Stimulated activated CD4-positive, alpha-beta T cell treated with anti-CD3 and anti-CD28 coated beads, TNF-alpha, amount 100 ng/mL, for 24 hours (primary cell): ENCODE data around the gene ALMS1.
"Not testable (repeated sequence)": the region's sequence is repeated elsewhere in the genome, so short reads cannot be mapped to it uniquely, and the experiment has no call there.

Source experiments
- DNase-seq, 3 experiments: peaks; one replicate each; pipeline ENCODE4 v3.0.0-alpha.2; 2020; ENCODE audit warnings: low read depth in 3 of 3

The ALMS1 gene

DNA sequence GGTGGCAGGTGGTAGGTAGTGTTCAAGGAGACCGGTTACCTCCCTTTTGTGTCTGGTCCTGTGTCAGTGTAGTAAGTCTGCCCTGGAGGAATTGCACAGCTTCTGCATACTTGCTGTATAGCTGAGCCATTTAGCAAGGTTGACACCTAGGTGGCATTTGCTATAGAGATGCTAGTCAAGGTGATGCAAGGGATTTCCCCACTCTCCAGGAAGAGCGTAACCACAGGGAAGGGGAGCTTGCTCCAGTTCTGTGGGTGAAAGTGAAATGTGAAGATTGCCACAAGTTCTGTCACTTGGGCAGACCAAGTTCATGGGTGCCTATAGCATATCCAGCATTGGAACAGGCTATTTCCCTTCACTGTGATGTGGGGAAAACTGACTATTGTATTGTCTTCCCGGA lies 228.5 kb downstream of the ALMS1 start:
- DNase-seq, result no peak

DNA sequence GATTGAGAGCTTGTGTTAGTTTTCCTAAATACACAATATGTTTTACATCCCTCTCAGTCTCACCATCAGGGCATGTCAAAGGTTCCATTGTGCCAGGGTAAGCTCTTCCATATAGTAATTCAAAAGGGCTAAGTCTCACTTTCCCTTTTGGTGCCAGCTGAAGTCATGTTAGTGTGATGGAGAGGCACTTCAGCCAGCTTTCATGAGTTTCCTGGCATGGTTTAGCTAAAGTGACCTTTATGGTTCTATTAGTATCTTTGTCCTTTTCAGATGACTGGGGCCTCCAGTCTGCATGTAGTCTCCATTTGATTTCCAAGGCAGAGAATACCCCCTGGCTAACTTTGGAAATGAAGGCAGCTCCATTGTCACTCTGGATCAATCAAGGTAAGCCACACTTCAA lies 229.4 kb downstream of the ALMS1 start:
- no peak for DNase-seq

DNA sequence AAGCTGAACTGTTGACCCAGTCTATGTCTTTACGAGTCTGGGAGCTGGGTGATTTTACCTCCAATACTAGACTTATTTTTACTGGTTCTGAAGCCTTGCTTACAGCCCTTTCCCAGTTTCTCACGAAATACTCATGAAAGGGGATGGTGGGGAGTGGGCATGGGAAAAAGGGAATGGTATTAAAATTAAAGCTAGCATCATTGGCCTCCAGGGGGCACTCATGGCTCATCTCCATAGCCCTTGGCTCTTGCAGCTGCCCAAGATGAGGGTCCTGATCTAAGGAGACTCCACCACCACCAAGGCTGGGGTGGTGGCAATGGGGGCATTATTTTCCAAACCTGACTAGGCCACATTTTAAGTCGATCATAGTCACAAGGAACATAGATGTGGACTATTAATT lies 234.3 kb downstream of the ALMS1 start:
- not testable (repeated sequence) for DNase-seq

DNA sequence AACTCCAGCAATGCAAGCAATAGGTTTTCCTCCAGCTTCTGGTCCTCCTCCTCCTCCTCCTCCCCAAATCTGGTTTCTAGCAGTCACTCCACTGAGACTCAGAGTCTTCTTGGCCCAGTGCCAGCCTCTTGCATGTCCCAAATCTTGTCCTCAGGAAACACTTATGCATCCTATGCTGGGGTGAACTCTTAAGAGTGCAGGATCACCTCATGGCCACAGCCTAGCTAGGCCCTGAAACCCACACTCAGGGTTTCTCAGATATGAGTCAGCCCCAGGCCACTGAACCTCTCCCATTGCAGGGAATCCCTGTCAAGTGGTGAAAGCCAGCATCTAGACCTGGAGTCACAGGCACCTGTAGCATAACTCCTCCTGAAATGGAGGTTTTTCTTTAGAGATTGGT lies 238.4 kb downstream of the ALMS1 start:
- DNase-seq, result not testable (repeated sequence)

DNA sequence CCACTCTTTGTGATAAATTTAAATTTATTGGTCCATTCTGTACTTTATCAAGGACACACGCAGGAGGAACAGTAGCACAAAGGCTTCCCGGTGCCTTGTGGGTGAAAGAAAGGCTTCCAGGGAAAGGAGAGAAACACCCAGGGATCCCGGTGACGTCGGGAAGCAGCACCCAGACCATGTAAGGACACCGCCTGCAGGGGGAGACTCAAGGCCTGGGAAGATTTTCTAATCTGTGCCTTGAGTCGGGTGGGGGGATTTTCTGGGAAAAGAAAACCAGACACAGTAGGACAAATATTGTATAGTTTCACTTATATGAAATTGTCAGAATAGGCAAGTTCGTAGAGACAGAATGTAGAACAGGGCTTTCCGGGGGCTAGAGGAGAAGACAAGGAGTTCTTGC lies 239.0 kb downstream of the ALMS1 start:
- DNase-seq, result not testable (repeated sequence)

DNA sequence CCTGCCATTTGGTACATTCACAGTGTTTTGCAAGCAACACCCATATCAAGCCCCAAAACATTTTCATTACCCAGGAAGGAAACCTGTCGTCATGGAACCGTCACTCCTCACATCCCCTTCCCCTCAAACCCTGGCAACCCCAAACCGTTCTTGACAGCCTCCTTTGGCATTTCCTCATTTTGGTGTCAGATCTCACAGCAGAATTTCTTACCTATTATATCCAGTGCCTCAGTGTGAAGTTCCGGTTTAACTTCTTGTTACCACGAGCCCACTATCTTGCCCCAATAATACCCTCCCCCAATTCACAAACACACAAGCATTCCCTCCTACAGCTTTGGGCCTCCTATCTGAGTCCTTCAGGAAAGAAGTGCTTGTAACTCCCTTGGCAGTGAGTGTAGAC lies 240.6 kb downstream of the ALMS1 start:
- DNase-seq, result not testable (repeated sequence)

DNA sequence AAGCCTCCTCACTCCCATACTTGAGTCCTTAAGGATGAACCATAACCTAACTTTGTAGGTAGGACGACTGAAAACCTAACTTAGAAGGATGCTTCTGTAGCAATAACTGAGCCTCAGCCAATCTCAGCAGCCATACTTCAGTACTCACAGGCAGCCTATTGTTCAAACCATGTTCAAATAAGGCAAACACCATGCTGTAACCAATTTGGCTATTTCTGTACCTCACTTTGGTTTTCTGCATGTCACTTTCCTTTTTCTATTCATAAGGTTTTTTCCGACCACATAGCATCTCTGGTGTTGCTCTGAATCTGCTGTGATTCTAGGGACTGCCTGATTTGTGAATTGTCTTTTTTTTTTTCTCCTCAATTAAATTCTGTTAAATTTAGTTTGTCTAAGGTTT lies 242.9 kb downstream of the ALMS1 start:
- not testable (repeated sequence) for DNase-seq

DNA sequence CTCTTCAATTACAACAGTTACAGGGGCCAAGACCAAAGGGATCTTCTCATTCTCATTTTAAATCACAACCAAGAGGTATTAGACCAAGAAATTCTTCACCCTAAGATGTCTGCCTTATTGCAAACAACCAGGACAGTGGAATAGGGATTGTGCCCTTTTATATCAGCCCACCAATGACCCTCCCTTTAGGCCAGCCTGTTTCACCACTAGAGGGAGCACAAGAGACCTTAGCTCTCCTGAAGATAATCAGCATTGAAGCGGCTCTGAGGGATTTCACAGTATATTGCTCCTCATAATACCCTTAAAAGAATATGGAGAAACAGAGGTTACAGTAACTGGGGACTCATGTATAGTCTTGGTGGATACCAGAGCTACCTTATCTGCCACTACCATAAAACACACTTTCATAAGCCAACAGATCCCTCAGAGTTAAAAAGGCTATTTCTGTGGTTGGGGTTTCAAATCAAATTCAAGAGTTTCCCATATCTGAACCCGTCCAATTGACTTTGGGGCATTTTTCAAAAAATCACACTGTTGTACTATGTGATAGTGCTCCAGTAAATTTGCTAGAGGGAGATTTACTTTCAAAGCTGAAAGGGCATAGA lies 245.1 kb downstream of the ALMS1 start:
- not testable (repeated sequence) for DNase-seq

DNA sequence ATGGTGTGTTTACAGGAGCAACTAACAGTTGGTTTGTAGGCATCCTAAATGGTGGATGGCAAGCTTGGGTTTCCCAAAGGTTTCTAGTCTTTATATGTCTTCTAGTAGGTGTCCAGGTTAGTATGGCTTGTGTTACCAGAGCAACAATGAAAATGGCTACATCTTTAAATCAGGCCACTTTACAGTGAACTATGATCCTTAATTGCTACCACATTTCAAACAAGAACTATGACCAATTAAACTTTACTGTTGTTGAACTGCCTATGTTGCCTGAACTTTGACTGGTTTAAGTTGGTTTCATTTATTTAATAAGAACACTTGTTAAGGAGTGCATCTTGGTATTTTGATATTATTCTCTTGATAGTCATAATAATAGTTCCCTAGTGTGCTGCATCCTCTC lies 251.3 kb downstream of the ALMS1 start:
- DNase-seq, result not testable (repeated sequence)

DNA sequence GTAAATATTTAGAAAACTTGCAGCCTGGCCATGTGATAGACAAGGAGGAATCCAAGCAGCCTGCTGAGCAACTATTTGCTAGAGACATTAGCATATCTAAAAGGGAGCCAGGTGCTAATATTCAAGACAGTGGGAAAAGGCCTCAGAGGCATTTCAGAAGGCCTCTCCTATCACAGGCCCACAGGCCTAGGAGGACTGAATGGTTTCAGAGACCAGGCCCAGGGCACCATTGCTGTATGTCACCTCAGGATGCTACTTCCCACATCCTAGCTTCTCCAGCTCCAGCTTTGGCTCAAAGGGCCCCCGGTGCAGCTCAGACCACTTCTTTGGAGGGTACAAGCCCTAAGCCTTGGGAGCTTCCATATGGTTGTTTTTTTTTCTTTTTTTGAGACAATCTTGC lies 252.8 kb downstream of the ALMS1 start:
- DNase-seq, result no peak

DNA sequence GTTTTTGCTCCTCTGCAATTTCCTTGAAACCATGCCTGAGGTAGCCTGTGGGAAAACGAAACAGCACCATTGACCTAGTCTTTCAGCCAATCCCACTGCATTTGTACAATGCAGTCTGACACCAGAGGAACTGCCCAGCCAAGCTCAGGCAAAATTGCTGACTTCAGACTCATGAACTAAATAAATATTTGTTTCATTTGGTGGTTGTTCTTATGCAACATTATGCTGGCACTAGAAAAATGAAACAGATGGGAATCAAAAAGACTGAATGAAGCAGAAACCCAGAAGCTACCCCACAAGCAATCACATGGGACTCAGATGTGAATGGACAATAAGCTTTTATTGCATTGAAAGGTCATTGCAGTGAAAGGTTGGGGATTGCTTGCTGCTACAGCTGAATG lies 254.9 kb downstream of the ALMS1 start:
- no peak for DNase-seq

DNA sequence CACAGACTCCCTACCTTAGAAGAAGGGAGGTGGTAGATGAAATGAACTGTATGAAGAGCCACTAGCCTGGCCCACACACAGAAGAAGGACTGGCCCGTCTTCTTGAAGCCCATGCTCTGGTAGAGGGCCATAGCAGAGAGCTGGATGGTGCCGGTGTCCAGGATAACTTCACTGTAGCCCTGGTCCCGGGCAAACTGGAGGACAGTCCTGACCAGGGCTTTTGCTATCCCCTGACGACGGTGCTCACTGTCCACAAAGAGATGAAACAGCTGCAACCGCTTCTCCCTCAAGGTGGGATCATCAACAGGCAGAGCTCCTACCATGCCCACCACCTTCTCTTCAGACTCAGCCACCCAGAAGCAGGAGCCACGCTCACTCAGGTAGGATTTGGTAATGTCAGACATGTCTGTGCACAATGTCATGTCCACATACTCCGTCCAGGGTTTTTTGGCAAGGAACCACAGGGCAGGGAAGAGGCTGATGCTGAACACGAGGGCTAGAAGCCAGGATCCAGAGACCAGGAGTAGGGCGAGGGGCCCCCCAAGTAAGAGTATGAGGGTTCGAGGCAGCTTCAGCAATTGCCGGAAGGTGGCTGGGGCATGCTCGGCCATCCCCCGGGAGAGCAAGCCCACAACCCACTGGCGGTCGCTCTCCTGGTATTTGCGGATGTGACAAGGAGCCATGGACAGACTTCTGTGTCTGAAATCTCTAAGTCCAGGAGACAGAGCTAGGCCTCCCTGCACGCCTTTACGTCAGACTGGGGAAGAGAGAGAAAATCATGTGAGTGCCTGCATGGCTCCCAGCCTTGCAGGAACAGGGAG lies 255.5 kb downstream of the ALMS1 start:
- no peak for DNase-seq

DNA sequence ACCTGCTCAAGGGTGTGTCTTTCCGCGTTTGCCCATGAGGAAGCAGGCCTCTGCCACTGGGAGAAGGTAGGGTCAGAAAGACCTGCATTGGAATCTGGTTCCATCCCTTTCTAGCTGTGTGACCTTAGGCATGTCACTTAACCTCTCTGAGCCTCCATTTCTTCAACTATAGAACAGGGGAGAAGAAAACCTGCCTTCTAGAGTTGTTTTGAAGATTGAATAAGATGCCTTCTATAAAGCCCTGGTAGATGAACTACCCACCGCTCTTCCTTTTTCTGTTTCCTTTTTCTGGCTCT lies 256.1 kb downstream of the ALMS1 start:
- DNase-seq, result no peak

DNA sequence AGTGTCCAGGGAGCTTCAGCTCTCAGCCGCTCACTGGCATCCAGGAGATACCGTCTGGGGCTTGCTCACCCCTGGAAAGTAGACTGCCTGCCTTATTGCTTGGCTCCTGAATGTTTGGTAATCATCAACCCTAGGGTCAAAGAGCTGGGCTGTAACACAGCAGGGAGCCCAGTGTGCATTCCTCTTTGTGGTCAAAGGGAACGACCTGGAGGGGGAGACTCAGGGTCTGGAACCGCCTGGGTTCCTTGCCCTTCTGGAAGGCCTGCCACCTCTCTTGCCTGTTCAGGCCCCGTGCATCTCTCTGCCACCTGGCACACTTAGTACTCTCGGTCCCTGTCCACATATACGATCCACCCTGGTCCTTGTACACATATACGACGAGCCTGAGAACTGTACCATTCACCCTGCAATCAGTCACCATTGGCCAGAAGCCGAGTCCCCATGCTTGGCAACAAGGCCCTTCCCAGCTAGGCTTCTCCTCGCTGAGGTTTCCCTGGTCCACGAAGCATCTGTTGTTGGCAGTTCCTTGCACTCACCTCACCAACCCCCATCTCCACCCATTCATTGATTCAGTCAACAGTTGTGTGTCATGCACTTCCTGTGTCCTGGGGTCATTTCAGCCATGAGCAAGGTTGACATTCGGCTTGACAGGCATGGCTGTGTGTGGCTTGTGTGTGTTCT lies 256.8 kb downstream of the ALMS1 start, which contains the start of gene NAT8:
NAT8 (minus strand) TSS at position 85 of the 681 bp plus-strand sequence. CDS start 794 bp downstream, outside the sequence.
- DNase-seq, result no peak

DNA sequence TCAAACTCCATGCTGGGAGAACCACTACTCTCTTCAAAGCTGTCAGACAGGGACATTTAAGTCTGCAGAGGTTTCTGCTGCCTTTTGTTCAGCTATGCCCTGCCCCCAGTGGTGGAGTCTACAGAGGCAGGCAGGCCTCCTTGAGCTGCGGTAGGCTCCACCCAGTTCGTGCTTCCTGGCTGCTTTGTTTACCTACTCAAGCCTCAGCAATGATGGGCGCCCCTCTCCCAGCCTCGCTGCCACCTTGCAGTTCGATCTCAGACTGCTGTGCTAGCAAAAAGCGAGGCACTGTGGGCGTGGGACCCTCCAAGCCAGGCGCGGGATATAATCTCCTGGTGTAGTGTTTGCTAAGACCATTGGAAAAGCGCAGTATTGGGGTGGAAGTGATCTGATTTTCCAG lies 262.1 kb downstream of the ALMS1 start:
- not testable (repeated sequence) for DNase-seq

DNA sequence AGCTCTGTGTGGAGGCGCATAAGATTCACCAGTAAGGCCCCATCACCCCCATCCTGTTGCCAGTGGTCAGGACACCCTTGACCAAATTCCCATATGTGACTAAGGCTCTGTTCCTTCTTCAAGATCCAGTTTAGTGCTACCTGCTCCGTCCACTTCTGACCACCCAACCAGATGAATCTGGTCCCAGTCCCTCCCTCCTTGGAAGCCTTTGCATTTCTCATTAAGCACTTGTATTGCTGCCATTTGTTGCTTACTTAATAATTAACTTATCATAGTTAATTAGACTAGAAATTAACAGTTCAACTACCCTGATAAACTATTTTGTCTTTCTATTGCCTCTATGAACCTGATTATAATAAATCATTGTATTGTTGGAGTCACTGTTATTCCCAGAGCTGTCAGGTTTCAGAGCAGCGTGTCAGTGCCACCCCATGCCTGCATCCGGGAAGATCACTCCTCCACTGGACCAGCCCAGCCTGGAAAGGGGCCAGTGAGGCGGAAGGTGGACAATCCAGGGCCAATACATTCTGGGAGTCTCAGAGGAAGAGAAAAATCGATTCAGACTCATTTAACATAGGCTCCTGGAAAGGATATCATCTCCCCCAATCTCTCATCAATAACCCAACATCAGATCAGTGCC lies 266.1 kb downstream of the ALMS1 start:
- no peak for DNase-seq

DNA sequence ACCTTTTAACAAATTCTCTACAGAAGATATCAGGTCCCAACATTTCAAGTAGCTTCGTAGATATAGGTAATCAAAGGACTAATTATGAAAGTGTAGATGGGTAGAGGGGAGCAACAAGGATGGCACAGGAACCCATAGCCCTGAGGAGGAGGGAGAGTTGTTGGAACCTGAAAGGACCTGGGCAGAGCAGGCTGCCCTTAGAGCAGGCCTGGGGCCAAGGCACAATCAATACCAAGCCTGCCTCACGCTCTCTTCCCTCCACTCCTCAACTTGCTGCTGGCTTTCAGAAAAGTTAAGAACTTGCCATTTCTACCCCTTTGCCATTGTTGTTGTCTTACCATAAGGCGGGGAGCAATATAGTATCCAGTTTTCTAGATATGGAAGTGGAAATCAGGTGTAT lies 266.7 kb downstream of the ALMS1 start:
- DNase-seq, result no peak

DNA sequence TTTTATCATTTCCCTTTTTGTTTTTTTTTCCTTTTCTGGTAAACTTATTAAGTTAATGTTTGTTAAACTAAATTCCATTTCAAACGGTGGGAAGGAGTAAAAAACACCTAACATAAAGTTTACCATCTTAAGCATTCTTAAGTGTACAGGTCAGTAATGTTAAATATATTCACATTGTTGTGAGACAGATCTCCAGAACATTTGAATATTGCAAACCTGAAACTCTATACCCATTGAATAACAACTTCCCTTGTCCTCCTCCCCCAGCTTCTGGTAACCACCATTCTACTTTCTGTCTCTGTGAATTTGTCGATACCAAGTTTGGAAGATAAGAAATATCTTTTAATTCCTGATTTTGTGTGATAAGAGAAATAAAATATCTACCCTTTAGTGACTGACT lies 268.5 kb downstream of the ALMS1 start:
- DNase-seq, result no peak
